ENCODE data around the gene RIN2. TPM values are rescaled to one million over a fixed set of nuclear protein-coding genes. Genes with fewer than 3 reads are reported as not detected.

RIN2 gene
- total and polyA plus RNA-seq, 2 of the 13 experiments (the other 11 are each of a cell fraction or from before 2014, with no cell fraction given), result 2.5 to 5.1 TPM

DNA sequence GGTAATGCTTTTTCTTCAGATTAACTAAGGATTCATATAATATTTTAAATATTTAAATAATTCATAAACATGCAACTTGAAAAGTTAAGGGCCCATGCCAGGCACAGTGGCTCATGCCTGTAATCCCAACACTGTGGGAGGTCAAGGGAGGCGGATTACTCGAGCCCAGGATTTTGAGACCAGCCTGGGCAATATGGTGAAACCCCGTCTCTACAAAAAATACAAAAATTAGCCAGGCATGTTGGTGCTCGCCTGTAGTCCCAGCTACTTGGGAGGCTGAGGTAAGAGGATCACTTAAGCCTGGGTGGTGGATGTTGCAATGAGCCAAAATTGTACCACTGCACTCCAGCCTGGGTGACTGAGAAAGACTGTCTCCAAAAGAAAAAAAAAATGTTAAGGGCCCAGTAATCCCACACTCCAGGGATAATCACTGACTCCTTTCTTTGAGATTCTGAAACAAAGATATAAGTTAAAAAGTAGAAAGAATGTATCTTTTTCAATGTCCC lies 7.9 kb upstream of the RIN2 start:
- ChIA-PET CTCF (ENCODE audit: low intra/inter-chr PET ratio, low total read pairs) (no interaction called here), POLR2A (interaction anchor here (1.3 kb wide), 1 partner anchor 9 kb away, joined by 3 read pairs; no protein-coding TSS in a partner anchor)
- Histone ChIP-seq H3K4me2 (ENCODE audit: low read depth, low read length) (no peak overlapping the region), H3K9ac (ENCODE audit: insufficient read depth, low read depth, low read length) (no peak overlapping the region), H2AFZ (ENCODE audit: low read length) (no peak overlapping the region), H3K9me3 (ENCODE audit: low read length) (peaks cover 8% of the 10 kb centered on the region; the same call in 1 of the 2 replicates), H4K20me1 (ENCODE audit: insufficient read depth, low read length) (no peaks in the 10 kb centered on the region), H3K27me3 (ENCODE audit: control insufficient read depth in 1 of 2, insufficient read depth in 2 of 2, low read length in 2 of 2) (peaks cover 0 to 5% of the 10 kb centered on the region in 2 experiments; a peak in 1 of 5 replicates), H3K27ac (ENCODE audit: extremely low read length, insufficient read depth, low read length) (no peak overlapping the region), H3K4me1 (ENCODE audit: insufficient read depth, low read length) (no peaks in the 10 kb centered on the region), H3K79me2 (ENCODE audit: insufficient read depth, low read length) (no peaks in the 10 kb centered on the region), H3K4me3 (replicated peaks in 1 of 3; ENCODE audit: insufficient read depth in 1 of 3, low read depth in 2 of 3, low read length in 3 of 3) (no peak overlapping the region), H3K36me3 (replicated peaks in 1 of 2; ENCODE audit: control insufficient read depth in 1 of 2, insufficient read depth in 2 of 2, low read length in 2 of 2) (no peaks in the 10 kb centered on the region)
- no TSS peak for BruUV-seq (replicated peaks)
- no peak for TF ChIP-seq ZBED4 (CRISPR knock-in tag; IDR thresholded peaks at IDR 0.05; ENCODE audit: borderline replicate concordance)
- no peak for TF ChIP-seq PHF5A (CRISPR knock-in tag; IDR thresholded peaks at IDR 0.05; ENCODE audit: low read depth, unreplicated experiment)
- ATAC-seq (no peak), DNase-seq (ENCODE audit: low spot score) (no peak), FAIRE-seq (no peak)
- 31% methylated on average over 4 of the region's 4 CpGs for WGBS (ENCODE audit: low lambda C conversion rate)
- intact Hi-C loops (cut with micrococcal nuclease; ENCODE audit: unreplicated experiment) (loop anchor here (10.0 kb wide), 1 partner anchor 145 kb away; no protein-coding TSS in a partner anchor), in situ Hi-C loops (cut with HindIII; ENCODE audit: extremely low pct_ligation_motif_present, low pct_unique_long_range_greater_than_20kb) (no loop called here)

Data from HepG2 (cell line).